Cardiac fibroblast (primary cell): Measurements from ENCODE around the gene PXK.

Experiments
- DNase-seq, 2 donors: peaks; one replicate each; pipeline versions ENCODE4 v3.0.0 to v3.0.0-alpha.2; 2010; ENCODE audit warnings: low read depth in 2 of 2
- H3K4me3 ChIP-seq, 2 donors: replicated peaks in 1 of 2; 1 replicate in 1 of 2; 2 replicates in 1 of 2; pipeline ENCODE4 v1.5.1; 2011; ENCODE audit warnings: low read depth in 2 of 2, low read length in 2 of 2, mild to moderate bottlenecking in 2 of 2, moderate library complexity in 1 of 2
- TF ChIP-seq, protein P1 (sequence below): IDR thresholded peaks from one replicate; pipeline ENCODE4 v1.5.1; 2011; ENCODE audit warnings: low read depth, mild to moderate bottlenecking, low read length, inconsistent platforms

Gene PXK

GRCh38 chr3:58353722-58354553 lies 21.2 kb downstream of the PXK start:
- DNase-seq, result peak; percentile 47 to 48
- TF ChIP-seq, protein P1, sequence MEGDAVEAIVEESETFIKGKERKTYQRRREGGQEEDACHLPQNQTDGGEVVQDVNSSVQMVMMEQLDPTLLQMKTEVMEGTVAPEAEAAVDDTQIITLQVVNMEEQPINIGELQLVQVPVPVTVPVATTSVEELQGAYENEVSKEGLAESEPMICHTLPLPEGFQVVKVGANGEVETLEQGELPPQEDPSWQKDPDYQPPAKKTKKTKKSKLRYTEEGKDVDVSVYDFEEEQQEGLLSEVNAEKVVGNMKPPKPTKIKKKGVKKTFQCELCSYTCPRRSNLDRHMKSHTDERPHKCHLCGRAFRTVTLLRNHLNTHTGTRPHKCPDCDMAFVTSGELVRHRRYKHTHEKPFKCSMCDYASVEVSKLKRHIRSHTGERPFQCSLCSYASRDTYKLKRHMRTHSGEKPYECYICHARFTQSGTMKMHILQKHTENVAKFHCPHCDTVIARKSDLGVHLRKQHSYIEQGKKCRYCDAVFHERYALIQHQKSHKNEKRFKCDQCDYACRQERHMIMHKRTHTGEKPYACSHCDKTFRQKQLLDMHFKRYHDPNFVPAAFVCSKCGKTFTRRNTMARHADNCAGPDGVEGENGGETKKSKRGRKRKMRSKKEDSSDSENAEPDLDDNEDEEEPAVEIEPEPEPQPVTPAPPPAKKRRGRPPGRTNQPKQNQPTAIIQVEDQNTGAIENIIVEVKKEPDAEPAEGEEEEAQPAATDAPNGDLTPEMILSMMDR, result no peak
- H3K4me3 ChIP-seq, result no peak overlapping the region

DNA sequence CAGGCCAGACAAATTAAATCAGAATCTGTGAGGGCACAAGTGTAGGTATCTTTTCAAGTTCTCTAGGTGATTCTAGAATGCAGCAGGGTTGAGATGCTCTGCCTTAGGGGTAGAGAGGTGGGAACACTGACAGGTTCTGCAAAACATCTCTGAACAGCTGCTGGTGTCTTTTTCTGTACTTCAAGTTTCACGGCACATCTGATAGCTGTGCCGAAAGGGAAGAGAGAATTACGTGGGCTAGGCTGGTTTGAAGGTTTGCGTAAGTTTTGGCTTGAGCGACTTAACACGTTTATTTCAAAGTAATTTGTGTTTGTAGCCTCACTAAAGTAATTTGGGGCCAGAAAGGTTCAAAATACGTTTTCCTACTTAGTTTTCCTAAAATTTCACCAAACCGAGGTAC lies 22.5 kb downstream of the PXK start:
- TF ChIP-seq, protein P1, result no peak
- DNase-seq, result no peak
- H3K4me3 ChIP-seq, result no peak overlapping the region

DNA sequence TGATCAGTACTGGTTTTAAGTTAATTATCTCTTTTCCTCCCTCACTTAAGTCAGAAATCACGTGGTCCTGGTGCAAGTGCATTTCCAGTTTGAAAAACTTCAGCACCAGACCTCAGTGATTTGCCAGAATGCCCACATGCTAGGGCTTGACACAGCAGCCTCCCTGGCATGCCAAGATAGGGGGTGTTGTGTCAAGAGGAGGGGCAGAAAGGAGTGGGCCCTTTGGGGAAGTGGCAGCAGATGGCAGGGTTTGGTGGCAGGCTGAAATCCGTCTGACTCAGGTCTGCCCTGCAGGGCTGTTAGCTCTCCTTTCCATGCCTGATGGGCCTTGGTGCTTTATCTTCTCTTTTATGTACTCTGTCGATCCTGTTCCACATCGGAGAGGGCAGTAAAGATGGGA lies 23.4 kb downstream of the PXK start:
- H3K4me3 ChIP-seq, result no peak overlapping the region
- DNase-seq, result no peak
- TF ChIP-seq, protein P1, result no peak

- H3K4me3 ChIP-seq, result no peak overlapping the region
- TF ChIP-seq, protein P1, result no peak
- DNase-seq, result no peak
These were observed 24.7 kb downstream of the PXK start for GRCh38 chr3:58357402-58357801.

DNA sequence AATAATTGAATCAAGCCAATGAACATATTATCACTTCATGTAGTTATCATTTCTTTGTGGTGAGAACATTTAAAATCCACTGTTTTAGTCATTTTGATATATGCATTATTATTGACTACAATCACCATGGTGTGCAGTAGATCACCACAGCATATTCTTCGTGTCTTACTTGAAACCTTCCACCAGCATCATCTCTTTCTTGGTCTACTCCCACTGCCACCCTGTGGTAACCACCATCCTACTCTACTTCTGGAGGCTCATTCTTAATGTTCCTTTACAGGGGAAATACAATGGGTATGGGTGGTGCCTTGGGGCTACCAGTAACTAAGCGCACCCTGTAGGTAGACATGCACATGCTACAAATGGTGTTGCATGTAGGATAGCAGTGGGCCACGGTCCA lies 25.4 kb downstream of the PXK start:
- no peak for DNase-seq
- no peak overlapping the region for H3K4me3 ChIP-seq
- TF ChIP-seq, protein P1, result no peak

- TF ChIP-seq, protein P1, result no peak
- H3K4me3 ChIP-seq, result no peak overlapping the region
- DNase-seq, result no peak
These were observed 26.1 kb downstream of the PXK start for GRCh38 chr3:58358808-58359207.
